ENCODE data around the gene GHR. TPM values are rescaled to one million over a fixed set of nuclear protein-coding genes. Genes with fewer than 3 reads are reported as not detected.
A peak's percentile ranks its signal among the peaks of the same experiment; 100 is the strongest.

The GHR gene
- total RNA-seq, 1 experiment from 2014 or later, result 0.28 TPM

DNA sequence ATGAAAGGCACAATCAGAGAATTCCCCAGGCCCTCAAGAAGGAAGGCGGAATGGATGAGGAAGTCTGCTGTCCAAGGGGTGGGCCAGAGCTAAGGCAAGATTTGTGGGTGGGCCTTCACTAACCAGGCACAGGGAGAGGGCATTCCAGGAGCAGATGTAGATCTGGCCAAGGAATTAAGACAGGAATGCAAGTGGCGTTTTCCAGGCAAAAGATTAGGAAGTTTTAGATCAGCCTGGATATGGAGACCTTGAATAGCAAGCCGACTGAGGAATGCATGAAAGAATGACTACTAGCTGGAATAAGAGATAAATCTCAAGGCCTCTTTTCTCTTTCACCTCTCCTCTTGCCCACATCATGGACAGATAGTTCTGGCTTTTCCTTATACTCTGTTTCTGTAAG is 68.5 kb downstream of the GHR start:
- DNase-seq, result peak; percentile 16
- Histone ChIP-seq H3K4me3 (ENCODE audit: insufficient read depth, low read depth, low read length) (no peak overlapping the region), H3K36me3 (replicated peaks; ENCODE audit: control insufficient read depth, insufficient read depth, low read length) (no peaks in the 10 kb centered on the region), H3K27me3 (ENCODE audit: control insufficient read depth, insufficient read depth, low read length) (no peaks in the 10 kb centered on the region)

DNA sequence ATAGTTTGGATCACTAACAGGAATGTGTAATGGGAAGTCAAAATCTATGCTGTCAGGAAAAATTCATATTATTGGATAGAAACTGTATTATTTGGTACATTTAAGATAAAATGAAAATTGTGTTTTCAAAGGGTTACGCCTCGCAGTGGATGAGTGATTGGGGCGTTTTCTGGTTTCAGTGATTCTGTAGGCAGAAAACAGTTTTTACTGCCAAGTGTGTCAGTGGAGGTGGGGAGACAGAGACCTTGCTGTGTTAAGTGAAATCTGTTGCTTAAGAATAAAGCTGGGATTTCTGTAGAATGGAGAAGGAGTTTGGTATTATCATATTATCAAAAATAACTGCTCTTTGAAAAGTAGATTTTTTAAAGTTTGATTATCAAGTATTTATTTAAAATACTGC is 69.7 kb downstream of the GHR start:
- Histone ChIP-seq H3K36me3 (replicated peaks; ENCODE audit: control insufficient read depth, insufficient read depth, low read length) (no peaks in the 10 kb centered on the region), H3K27me3 (ENCODE audit: control insufficient read depth, insufficient read depth, low read length) (no peaks in the 10 kb centered on the region)

DNA sequence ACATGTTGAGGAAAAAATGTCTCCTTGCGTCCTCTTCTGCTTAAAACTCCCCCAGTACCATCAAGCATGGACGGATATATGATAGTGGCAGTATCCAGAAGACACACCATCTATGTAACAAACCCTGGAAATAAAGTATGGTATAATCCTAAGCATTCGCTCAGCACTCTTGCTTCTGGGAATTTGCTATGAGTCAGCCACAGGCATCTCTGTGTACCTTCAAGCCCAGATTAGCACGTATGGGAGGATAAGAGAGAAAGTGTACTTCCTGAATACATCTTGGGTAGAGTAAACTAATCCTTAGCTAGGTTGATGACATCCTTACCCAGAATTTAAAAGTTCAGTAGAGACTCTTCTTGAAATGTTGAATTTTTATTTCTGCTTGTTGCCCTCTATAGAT is 71.2 kb downstream of the GHR start:
- Histone ChIP-seq H3K4me3 (ENCODE audit: insufficient read depth, low read depth, low read length) (no peak overlapping the region), H3K27me3 (ENCODE audit: control insufficient read depth, insufficient read depth, low read length) (no peaks in the 10 kb centered on the region), H3K36me3 (replicated peaks; ENCODE audit: control insufficient read depth, insufficient read depth, low read length) (no peaks in the 10 kb centered on the region)
- no peak for DNase-seq

More for the DNA sequence above, 69.7 kb downstream of the GHR start:
- DNase-seq, result no peak
- no peak overlapping the region for H3K4me3 ChIP-seq (ENCODE audit: insufficient read depth, low read depth, low read length)

DNA sequence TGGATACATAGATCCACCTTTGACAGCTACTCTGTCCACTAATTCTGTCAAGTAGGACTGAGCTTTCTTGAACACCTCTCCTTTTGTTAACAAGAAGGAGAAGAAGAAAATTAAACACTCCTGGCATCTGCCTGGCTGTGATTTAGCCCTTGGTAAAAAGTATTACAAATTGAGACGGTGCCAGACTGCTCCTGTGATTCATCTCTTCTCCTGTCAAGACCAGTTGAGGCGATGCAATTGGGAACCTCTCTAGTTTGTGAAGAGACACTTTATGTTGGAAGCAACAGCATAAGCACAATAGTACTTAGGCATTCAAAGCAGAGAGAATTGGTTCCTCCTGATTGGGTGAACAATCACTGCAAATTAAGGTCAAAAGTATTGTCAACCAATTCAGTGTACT is 72.7 kb downstream of the GHR start:
- Histone ChIP-seq H3K4me3 (ENCODE audit: insufficient read depth, low read depth, low read length) (no peak overlapping the region), H3K36me3 (replicated peaks; ENCODE audit: control insufficient read depth, insufficient read depth, low read length) (no peaks in the 10 kb centered on the region), H3K27me3 (ENCODE audit: control insufficient read depth, insufficient read depth, low read length) (no peaks in the 10 kb centered on the region)
- no peak for DNase-seq

DNA sequence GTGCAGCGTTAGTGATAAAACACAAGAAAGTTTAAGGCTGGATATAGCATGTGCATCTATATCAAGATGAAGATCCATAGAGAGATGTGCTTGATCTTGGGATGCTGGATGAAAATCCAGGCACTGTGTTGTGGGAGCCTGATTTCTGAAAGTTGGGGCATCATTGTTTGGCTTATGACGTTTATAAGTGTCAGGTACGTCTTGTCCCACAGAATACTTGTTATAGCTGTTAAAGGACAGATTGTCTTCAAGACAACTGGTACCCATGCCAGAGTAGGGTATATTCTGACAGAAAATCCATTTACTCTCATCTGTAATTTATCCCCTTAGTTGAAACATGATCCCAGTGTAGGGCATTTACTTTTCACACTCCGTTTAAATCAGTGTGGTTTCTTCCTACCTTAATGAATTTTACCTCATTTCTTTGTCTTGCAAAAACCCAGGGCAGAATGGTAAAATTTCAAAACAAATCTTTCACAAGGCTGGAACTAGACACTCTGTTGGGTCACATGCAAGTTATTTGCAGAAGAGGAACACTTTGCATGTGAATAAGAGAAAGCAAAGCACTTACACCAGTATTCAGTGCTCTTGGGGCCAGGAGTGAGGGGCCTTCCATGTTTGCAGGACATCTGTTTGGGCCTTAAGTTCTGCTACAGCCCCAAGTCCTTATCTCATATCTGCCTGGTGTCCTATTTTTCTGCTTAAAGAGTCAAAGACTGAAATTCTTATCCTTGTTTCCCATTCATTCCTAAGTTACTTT is 73.3 kb downstream of the GHR start:
- Histone ChIP-seq H3K36me3 (replicated peaks; ENCODE audit: control insufficient read depth, insufficient read depth, low read length) (no peaks in the 10 kb centered on the region), H3K27me3 (ENCODE audit: control insufficient read depth, insufficient read depth, low read length) (no peaks in the 10 kb centered on the region), H3K4me3 (ENCODE audit: insufficient read depth, low read depth, low read length) (no peak overlapping the region)
- DNase-seq, result no peak

DNA sequence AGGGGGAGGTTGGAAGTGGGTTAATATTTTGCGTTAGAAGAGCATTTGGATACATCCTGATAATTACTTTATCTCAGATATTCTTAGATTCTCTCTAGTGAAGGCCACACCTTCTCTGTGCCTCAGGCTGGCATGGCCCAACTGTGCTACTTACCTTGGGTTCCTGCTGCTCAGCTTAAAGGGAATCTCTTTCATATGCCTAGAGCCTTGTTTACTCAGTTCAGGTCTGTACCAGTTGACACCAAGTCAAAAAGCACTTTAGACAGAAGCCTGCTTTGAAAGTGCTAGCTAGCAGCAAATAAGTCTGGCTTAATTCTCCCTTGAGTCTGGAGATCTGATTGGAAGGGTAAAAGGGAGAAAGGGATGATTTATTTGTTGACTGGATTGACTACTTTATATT is 74.8 kb downstream of the GHR start:
- no peak for DNase-seq
- Histone ChIP-seq H3K4me3 (ENCODE audit: insufficient read depth, low read depth, low read length) (no peak overlapping the region), H3K36me3 (replicated peaks; ENCODE audit: control insufficient read depth, insufficient read depth, low read length) (no peaks in the 10 kb centered on the region), H3K27me3 (ENCODE audit: control insufficient read depth, insufficient read depth, low read length) (no peaks in the 10 kb centered on the region)

DNA sequence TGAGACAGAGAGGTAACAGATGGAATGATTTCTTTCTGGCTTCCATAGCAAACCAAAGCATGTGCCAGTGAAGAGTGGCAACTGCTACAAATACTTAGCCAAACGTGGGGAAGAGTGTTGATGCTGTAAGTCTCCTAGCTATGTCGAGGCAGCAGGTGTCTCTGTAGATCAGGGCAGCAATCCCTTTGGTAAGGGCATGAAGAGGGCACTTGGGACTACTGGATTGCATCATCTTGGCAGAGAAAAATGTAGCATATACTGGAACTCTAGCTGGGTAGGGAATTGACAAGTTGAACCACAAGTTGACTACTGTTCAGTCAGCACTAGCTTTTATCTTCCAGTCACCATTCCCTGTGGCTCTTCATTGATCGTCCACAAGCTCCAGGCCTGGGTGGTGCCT is 75.8 kb downstream of the GHR start:
- Histone ChIP-seq H3K4me3 (ENCODE audit: insufficient read depth, low read depth, low read length) (no peak overlapping the region), H3K36me3 (replicated peaks; ENCODE audit: control insufficient read depth, insufficient read depth, low read length) (no peaks in the 10 kb centered on the region), H3K27me3 (ENCODE audit: control insufficient read depth, insufficient read depth, low read length) (no peaks in the 10 kb centered on the region)
- no peak for DNase-seq

DNA sequence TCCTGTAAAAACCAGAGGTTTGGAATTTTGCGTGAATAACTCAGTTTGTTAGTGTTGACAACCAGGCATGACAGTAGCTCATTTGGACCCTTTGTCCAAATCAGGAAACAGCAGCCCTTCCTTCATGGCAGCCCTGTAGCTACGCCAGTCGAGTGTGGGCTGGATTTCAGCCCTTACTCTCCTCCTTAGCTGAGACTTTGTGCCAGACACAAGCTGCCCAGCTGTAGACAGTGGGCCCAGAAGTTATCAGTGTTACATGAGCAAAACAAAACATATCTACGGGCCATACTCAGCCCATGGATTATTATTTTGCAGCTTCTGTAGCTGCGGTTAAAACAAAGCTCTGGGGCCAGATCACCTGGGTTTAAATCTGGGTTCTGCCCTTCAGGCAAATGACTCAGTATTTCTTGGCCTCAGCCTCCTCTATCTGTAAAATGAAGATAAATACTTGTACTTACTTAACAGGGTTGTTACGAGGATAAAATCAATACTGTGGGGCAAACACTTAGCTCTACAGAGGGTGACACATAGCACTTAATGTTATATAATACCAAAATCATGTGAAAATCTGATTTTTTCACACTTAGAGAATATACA is 76.9 kb downstream of the GHR start:
- Histone ChIP-seq H3K27me3 (ENCODE audit: control insufficient read depth, insufficient read depth, low read length) (no peaks in the 10 kb centered on the region), H3K36me3 (replicated peaks; ENCODE audit: control insufficient read depth, insufficient read depth, low read length) (no peaks in the 10 kb centered on the region), H3K4me3 (ENCODE audit: insufficient read depth, low read depth, low read length) (no peak overlapping the region)
- no peak for DNase-seq

DNA sequence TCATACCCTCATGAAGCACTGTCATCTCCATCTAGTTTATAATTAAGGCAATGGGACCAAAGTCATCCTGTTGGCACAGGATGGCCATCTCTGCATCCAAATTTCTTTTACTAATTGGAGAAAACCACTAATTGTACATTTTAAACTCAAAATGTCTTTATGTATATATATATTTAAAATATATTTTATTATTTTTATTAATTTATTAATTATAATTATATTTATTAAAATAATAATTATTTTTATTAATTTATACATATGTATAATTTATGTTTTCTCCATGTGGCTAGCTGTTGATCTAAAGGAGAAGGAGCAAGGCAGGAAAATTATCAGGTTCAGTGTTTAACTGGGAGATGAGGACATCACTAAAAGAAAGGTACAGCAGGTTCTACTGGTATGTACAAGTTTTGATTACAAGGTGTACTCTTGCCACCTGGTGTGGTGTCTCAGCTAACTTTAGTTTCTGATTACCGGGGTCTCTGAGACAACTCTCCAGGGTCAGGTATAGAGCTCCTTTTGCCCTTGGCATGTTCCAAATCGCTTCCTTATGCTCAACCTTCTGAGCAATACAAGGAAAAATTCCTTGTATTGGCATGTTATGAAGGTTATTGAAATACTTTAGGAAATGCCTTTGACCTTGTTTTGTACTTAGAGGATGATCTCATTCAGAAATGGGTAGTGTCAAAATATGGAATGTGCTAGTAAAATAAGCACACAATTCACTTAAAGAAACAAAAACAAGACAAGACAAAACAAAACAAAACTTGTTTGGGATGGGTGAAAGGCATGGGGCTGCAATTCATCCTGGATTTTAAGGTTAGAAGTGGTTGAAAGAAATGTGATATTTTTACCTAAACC is 79.6 kb downstream of the GHR start:
- no peaks in the 10 kb centered on the region for H3K36me3 ChIP-seq (replicated peaks; ENCODE audit: control insufficient read depth, insufficient read depth, low read length)
- no peaks in the 10 kb centered on the region for H3K27me3 ChIP-seq (ENCODE audit: control insufficient read depth, insufficient read depth, low read length)
- no peak for DNase-seq
- no peak overlapping the region for H3K4me3 ChIP-seq (ENCODE audit: insufficient read depth, low read depth, low read length)

DNA sequence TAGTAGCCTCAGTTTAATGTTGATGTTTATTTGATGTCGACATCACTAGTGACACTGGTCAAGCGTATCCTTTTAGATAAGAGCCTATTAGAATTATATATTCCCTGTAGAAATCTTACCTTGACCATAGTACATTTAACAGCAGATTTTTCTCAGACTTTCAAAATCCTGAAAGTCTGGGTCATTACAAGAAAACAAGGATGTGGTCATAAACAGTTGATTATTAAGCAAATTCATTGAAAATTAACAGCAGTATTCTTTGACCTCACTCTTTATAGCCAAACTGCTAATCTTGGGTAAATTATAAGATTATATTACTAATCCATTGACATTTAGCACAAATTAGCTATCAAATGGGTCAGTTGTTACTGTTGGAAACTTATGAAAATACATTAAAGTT is 83.4 kb downstream of the GHR start:
- no peak for DNase-seq
- Histone ChIP-seq H3K4me3 (ENCODE audit: insufficient read depth, low read depth, low read length) (no peak overlapping the region), H3K36me3 (replicated peaks; ENCODE audit: control insufficient read depth, insufficient read depth, low read length) (no peaks in the 10 kb centered on the region), H3K27me3 (ENCODE audit: control insufficient read depth, insufficient read depth, low read length) (no peaks in the 10 kb centered on the region)

DNA sequence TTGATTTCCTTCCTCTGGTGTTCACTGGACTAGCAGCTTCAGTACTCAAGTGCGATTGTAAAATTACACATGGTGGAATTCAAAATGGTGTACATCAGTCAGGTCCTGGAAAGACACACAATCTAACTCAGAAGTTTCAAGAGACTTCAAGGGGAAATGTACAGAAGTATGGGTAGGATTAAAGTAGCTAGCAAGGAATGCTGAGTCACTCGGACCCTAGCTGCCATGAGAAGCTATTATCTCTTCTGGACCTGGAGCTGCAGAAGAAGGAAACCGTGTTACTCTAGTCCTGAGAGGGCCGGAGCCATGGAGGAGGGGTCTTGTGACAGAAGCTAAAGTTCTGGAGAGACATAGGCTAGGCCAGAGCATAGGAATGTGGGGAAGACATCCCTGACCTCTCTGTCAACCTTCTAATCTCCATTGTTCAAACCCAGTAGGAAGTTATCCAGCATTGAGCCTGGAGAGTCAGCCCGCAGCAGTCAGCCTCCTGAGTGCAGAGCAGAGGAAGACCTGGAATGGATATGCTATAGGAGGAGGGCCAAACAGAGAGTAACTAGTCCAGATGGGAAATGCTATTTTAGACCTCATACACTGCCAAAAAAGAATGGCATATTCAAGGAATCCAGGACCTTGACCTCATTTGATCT is 84.3 kb downstream of the GHR start:
- H3K4me3 ChIP-seq (ENCODE audit: insufficient read depth, low read depth, low read length), result no peak overlapping the region
- no peaks in the 10 kb centered on the region for H3K36me3 ChIP-seq (replicated peaks; ENCODE audit: control insufficient read depth, insufficient read depth, low read length)
- DNase-seq, result peak; percentile 59
- H3K27me3 ChIP-seq (ENCODE audit: control insufficient read depth, insufficient read depth, low read length), result no peaks in the 10 kb centered on the region

DNA sequence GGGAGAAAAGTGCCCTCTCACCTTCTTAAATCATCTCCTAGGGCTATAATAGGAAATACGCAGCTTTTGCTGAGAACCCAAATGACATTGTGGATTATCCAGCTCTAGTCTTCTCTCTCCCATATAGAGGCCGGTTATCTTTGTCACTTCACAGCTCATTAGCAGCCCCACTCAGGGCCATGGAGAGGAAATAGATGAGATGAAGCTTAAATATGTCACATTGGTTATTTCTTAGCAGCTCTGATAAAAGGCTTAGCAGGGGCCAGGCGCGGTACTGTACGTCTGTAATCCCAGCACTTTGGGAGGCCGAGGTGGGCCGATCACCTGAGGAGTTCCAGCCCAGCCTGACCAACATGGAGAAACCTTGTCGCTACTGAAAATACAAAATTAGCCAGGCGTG is 90.0 kb downstream of the GHR start:
- no peak for DNase-seq

DNA sequence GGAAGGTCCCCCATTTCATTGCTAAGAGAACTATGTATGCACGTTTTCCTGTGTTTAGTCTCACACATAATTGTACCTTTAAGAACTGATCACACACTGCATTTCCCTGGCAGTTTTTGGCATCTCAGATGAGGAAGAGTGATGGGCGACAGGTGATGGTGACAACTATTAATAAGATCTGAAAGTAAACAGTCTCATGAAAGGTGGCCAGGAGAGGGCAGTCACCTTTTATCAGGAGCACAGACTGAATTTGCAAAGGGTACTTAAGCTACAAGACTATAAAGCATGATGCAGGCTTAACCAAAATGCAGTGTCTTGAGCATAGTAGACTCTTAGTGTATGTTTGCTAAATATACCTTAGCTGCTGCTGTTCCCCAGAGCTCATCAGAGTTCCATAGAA is 91.5 kb downstream of the GHR start:
- no peak overlapping the region for H3K4me3 ChIP-seq (ENCODE audit: insufficient read depth, low read depth, low read length)
- H3K27me3 ChIP-seq (ENCODE audit: control insufficient read depth, insufficient read depth, low read length), result no peaks in the 10 kb centered on the region
- H3K36me3 ChIP-seq (replicated peaks; ENCODE audit: control insufficient read depth, insufficient read depth, low read length), result no peaks in the 10 kb centered on the region
- no peak for DNase-seq

More for the DNA sequence above, 90.0 kb downstream of the GHR start:
- Histone ChIP-seq H3K4me3 (ENCODE audit: insufficient read depth, low read depth, low read length) (no peak overlapping the region), H3K27me3 (ENCODE audit: control insufficient read depth, insufficient read depth, low read length) (no peaks in the 10 kb centered on the region), H3K36me3 (replicated peaks; ENCODE audit: control insufficient read depth, insufficient read depth, low read length) (no peaks in the 10 kb centered on the region)

DNA sequence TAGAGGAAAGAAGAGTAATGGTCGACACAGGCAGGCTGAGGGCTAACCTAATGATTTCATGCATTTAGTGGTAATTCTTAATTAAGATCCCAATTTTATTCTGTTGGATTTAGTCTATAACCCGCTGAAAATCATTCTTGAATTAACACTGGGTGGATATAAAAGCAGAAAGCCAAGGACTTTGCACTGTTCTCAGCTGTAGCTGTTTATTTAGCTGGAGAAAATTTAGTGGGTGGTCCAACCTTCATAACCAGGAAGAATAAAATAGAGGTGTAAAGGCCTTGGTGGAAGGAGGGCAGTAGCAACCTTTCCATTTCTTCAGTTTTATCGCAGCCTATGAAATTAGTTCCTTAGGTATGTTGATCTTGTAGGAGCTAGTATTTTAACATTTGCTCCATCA is 92.3 kb downstream of the GHR start:
- no peak for DNase-seq

More for the DNA sequence above, 92.3 kb downstream of the GHR start:
- Histone ChIP-seq H3K36me3 (replicated peaks; ENCODE audit: control insufficient read depth, insufficient read depth, low read length) (no peaks in the 10 kb centered on the region), H3K4me3 (ENCODE audit: insufficient read depth, low read depth, low read length) (no peak overlapping the region), H3K27me3 (ENCODE audit: control insufficient read depth, insufficient read depth, low read length) (no peaks in the 10 kb centered on the region)
